T follicular helper cell (primary cell): ENCODE data around the gene SRRD.

Source experiments
- DNase-seq: peaks from one replicate; pipeline ENCODE4 v3.0.0-alpha.2; 2020; ENCODE audit warnings: low read depth

Gene SRRD

GRCh38 chr22:26453216-26453615, 30.5 kb upstream of the SRRD start:
- no peak for DNase-seq

- DNase-seq: no peak
Measured at GRCh38 chr22:26453812-26454500, 29.7 kb upstream of the SRRD start.

- DNase-seq: no peak
Measured at GRCh38 chr22:26457661-26458272, 25.9 kb upstream of the SRRD start.

- no peak for DNase-seq
Measured at GRCh38 chr22:26460202-26460601, 23.5 kb upstream of the SRRD start.

GRCh38 chr22:26461188-26461810, 22.4 kb upstream of the SRRD start:
- DNase-seq: peak; percentile 12

- no peak for DNase-seq
Measured at GRCh38 chr22:26462051-26462450, 21.6 kb upstream of the SRRD start.

- DNase-seq: no peak
Measured at GRCh38 chr22:26462641-26463040, 21.0 kb upstream of the SRRD start.

GRCh38 chr22:26463101-26463661, 20.5 kb upstream of the SRRD start:
- no peak for DNase-seq

GRCh38 chr22:26463688-26464087, 20.0 kb upstream of the SRRD start:
- no peak for DNase-seq

GRCh38 chr22:26464312-26464711, 19.4 kb upstream of the SRRD start:
- no peak for DNase-seq

- no peak for DNase-seq
Measured at GRCh38 chr22:26466196-26466595, 17.5 kb upstream of the SRRD start.

- DNase-seq: no peak
Measured at GRCh38 chr22:26470807-26471206, 12.9 kb upstream of the SRRD start.

- no peak for DNase-seq
Measured at GRCh38 chr22:26471522-26471921, 12.2 kb upstream of the SRRD start.

- DNase-seq: no peak
Measured at GRCh38 chr22:26474682-26475081, 9.0 kb upstream of the SRRD start.

- DNase-seq: no peak
Measured at GRCh38 chr22:26476705-26477340, 6.9 kb upstream of the SRRD start.

GRCh38 chr22:26477341-26477731, 6.3 kb upstream of the SRRD start:
- no peak for DNase-seq

- DNase-seq: no peak
Measured at GRCh38 chr22:26479043-26479791, 4.5 kb upstream of the SRRD start.

- DNase-seq: no peak
Measured at GRCh38 chr22:26479792-26480610, 3.7 kb upstream of the SRRD start.

- no peak for DNase-seq
Measured at GRCh38 chr22:26480611-26480932, 3.1 kb upstream of the SRRD start.

- DNase-seq: no peak
Measured at GRCh38 chr22:26481112-26481693, 2.5 kb upstream of the SRRD start.

GRCh38 chr22:26481694-26482093, 2.0 kb upstream of the SRRD start:
- DNase-seq: no peak
